Breast epithelium (tissue), 4 donors: Measurements from ENCODE around the gene RRAS. TPM values are rescaled to one million over a fixed set of nuclear protein-coding genes. Genes with fewer than 3 reads are reported as not detected.

Experiments used
- DNase-seq, 2 donors: peaks; one replicate each; pipeline ENCODE4 v3.0.0-alpha.2; 2019; ENCODE audit warnings: low spot score in 2 of 2
- H3K27ac ChIP-seq, 2 donors: fragments of 200-600 bp; sonication (generic) in 1 of 2; one replicate each; pipeline ENCODE4 v1.5.1; 2016 to 2019; ENCODE audit warnings: mild to moderate bottlenecking in 1 of 2
- H3K27me3 ChIP-seq, 2 donors: fragments of 200-600 bp; sonication (generic) in 1 of 2; one replicate each; pipeline versions ENCODE4 v1.5.1 to v1.6.0; 2017 to 2019; ENCODE audit warnings: control low read depth in 1 of 2, mild to moderate bottlenecking in 1 of 2
- H3K36me3 ChIP-seq: fragments of 200-600 bp; one replicate; pipeline ENCODE4 v1.5.1; 2019
- H3K4me1 ChIP-seq, 2 donors: fragments of 200-600 bp; sonication (generic); one replicate each; pipeline ENCODE4 v1.5.1; 2016 to 2019; ENCODE audit warnings: control low read depth in 1 of 2
- H3K4me3 ChIP-seq, 3 donors: fragments of 200-600 bp; sonication (generic); 1 replicate in 2 of 3; 2 replicates in 1 of 3; pipeline ENCODE4 v1.5.1; 2016 to 2019; ENCODE audit warnings: mild to moderate bottlenecking in 3 of 3, moderate library complexity in 2 of 3
- H3K9me3 ChIP-seq, 2 donors: fragments of 200-600 bp; sonication (generic) in 1 of 2; one replicate each; pipeline ENCODE4 v1.5.1; 2016 to 2019; ENCODE audit warnings: control low read depth in 1 of 2
- POLR2A ChIP-seq: fragments of 450-650 bp; IDR thresholded peaks from one replicate; pipeline ENCODE4 v1.6.1; 2016; ENCODE audit warnings: antibody characterized with exemption, mild to moderate bottlenecking, moderate library complexity
- POLR2AphosphoS5 ChIP-seq, 3 donors: sonication (generic); formaldehyde crosslinking; IDR thresholded peaks; one replicate each; pipeline ENCODE4 v1.6.1; 2017; ENCODE audit warnings: antibody characterized with exemption in 3 of 3
- intact Hi-C: fragments of 100-400 bp; cut with DNase I; formaldehyde crosslinking; loops from one replicate; pipeline ENCODE4 v1.15.1; 2023; ENCODE audit warnings: low total_unique reads
- total RNA-seq, 3 donors: library from RNA; depleted of rRNA; stranded (reverse); fragments of >200 nt; gene quantifications; one replicate each; pipeline ENCODE4 v1.1.0, GENCODE V29; 2016
- TF ChIP-seq, protein P1 (sequence below), 3 donors: fragments of 450-650 bp; IDR thresholded peaks; one replicate each; pipeline ENCODE4 v1.5.1; 2016 to 2017; ENCODE audit warnings: antibody characterized with exemption in 3 of 3, mild to moderate bottlenecking in 3 of 3, moderate library complexity in 3 of 3

Gene RRAS
- total RNA-seq, 3 donors from 2014 or later = 34.8 to 114 (median 41.0) TPM

DNA sequence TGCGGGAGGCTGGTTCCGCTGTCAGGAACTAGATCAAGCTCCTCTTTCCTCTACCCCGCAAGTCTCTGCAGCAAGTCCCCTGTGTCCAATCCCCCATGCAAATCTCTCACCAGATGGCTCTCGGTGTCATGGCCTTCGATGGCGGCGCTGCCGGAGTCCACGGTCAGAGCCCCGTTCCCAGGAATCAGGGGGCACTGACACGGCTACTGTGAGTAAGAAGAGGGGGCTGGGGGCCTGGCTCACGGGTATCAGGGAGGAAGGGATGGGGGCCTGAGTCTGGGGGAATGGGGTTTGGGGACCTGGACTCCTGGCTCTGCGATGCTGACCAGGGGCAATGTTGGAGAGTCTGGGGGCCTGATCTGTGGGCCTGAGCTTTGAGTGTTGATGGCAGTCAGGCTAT is 6.1 kb upstream of the RRAS start:
- intact Hi-C loops = no loop called here
- DNase-seq = no peak
- H3K27me3 ChIP-seq = no peaks in the 10 kb centered on the region
- no peaks in the 10 kb centered on the region for H3K9me3 ChIP-seq
- H3K36me3 ChIP-seq = no peaks in the 10 kb centered on the region
- no peak overlapping the region for H3K27ac ChIP-seq
- H3K4me1 ChIP-seq = peaks cover 0 to 14% of the 10 kb centered on the region in 2 donors
- H3K4me3 ChIP-seq = no peak overlapping the region
- TF ChIP-seq, protein P1, sequence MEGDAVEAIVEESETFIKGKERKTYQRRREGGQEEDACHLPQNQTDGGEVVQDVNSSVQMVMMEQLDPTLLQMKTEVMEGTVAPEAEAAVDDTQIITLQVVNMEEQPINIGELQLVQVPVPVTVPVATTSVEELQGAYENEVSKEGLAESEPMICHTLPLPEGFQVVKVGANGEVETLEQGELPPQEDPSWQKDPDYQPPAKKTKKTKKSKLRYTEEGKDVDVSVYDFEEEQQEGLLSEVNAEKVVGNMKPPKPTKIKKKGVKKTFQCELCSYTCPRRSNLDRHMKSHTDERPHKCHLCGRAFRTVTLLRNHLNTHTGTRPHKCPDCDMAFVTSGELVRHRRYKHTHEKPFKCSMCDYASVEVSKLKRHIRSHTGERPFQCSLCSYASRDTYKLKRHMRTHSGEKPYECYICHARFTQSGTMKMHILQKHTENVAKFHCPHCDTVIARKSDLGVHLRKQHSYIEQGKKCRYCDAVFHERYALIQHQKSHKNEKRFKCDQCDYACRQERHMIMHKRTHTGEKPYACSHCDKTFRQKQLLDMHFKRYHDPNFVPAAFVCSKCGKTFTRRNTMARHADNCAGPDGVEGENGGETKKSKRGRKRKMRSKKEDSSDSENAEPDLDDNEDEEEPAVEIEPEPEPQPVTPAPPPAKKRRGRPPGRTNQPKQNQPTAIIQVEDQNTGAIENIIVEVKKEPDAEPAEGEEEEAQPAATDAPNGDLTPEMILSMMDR (IDR thresholded peaks at IDR 0.05) = no peak

DNA sequence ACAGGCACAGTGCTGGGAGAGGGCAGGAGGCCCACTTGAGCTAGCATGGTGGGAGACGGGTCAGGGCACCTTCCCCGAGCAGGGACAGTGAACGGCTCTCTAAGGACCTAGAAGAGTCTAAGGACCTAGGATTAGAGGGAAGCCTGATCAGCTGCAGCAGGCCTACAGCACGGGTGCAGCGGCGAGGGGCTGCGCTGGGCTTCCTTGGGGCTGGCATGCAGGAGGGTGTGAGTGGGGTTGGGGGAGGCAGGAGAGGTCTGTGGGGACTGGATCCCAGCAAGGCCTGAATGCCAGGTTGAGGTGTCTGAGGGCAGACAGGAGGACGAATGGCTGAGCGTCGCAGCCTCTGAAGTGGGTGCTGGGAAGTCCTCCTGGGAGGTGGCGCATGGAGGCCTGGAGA is 5.6 kb upstream of the RRAS start:
- TF ChIP-seq, protein P1 (IDR thresholded peaks at IDR 0.05) = no peak
- TF ChIP-seq POLR2A (no peak), POLR2AphosphoS5 (IDR thresholded peaks at IDR 0.05) (no peak)
- Histone ChIP-seq H3K4me3 (no peak overlapping the region), H3K27me3 (no peaks in the 10 kb centered on the region), H3K9me3 (no peaks in the 10 kb centered on the region), H3K36me3 (no peaks in the 10 kb centered on the region), H3K4me1 (peaks cover 0 to 14% of the 10 kb centered on the region in 2 donors), H3K27ac (no peak overlapping the region)
- intact Hi-C loops = no loop called here
- no peak for DNase-seq

DNA sequence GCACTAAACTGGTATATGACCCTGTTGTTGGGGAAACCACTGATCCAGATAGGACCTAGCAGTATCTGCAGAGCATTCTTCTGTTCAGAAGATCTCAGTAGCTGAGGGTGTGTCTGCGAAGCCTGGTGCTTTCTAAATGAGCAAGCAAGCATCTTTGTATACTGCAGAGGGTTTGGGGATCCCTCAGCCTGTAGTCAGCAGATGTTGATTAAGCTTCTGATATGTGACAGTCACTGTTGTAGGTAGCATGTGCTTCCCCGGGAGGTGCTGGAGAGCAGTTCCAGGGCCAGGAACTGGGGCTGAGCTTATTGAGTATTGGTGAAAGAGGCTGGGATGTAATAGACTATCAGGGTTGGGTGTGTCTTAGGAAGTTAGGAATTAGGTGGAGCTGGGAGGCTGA is 3.5 kb upstream of the RRAS start:
- no peaks in the 10 kb centered on the region for H3K36me3 ChIP-seq
- H3K9me3 ChIP-seq = no peaks in the 10 kb centered on the region
- no peak overlapping the region for H3K27ac ChIP-seq
- intact Hi-C loops = no loop called here
- TF ChIP-seq, protein P1 (IDR thresholded peaks at IDR 0.05) = no peak
- TF ChIP-seq POLR2A = no peak
- no peak for TF ChIP-seq POLR2AphosphoS5 (IDR thresholded peaks at IDR 0.05)
- DNase-seq = no peak
- peak overlapping the region in 1 of 3 donors; percentile 98 for H3K4me3 ChIP-seq
- H3K27me3 ChIP-seq = no peaks in the 10 kb centered on the region
- H3K4me1 ChIP-seq = peaks cover 2 to 18% of the 10 kb centered on the region in 2 donors

DNA sequence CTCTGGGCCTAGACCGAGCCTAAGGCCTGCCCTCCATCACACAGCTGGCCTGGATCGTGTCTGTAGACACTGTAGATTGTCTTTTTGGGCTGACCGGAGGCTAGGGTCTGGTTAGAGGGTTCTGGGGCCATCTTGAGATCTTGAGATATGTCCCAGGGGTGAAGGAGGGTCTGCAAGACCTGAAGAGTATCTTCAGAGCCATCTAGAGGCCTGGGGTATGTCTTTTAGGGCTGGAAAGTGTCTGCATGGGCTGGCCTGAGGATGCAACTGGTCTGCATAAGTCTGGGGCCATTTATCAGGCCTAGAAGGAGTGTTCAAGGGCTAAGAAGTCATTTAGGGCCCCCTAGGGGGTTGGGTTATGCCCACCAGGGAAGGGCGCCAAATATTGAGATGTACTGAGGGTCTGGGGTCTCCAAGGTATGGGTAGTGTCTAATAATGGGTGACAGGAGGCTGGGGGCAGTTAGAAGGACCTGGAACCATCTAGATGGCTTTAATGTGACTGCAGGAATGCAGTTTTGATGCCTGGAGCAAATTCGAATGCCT is 2.6 kb upstream of the RRAS start:
- Histone ChIP-seq H3K27me3 (no peaks in the 10 kb centered on the region), H3K36me3 (no peaks in the 10 kb centered on the region), H3K9me3 (no peaks in the 10 kb centered on the region), H3K27ac (peak overlapping the region; percentile 99 to 100), H3K4me3 (peak overlapping the region; percentile 97 to 99 (median 98)), H3K4me1 (peaks cover 5 to 23% of the 10 kb centered on the region in 2 donors)
- TF ChIP-seq POLR2AphosphoS5 (IDR thresholded peaks at IDR 0.05) (no peak), POLR2A (no peak)
- TF ChIP-seq, protein P1 (IDR thresholded peaks at IDR 0.05) = no peak
- DNase-seq = no peak
- intact Hi-C loops = no loop called here

DNA sequence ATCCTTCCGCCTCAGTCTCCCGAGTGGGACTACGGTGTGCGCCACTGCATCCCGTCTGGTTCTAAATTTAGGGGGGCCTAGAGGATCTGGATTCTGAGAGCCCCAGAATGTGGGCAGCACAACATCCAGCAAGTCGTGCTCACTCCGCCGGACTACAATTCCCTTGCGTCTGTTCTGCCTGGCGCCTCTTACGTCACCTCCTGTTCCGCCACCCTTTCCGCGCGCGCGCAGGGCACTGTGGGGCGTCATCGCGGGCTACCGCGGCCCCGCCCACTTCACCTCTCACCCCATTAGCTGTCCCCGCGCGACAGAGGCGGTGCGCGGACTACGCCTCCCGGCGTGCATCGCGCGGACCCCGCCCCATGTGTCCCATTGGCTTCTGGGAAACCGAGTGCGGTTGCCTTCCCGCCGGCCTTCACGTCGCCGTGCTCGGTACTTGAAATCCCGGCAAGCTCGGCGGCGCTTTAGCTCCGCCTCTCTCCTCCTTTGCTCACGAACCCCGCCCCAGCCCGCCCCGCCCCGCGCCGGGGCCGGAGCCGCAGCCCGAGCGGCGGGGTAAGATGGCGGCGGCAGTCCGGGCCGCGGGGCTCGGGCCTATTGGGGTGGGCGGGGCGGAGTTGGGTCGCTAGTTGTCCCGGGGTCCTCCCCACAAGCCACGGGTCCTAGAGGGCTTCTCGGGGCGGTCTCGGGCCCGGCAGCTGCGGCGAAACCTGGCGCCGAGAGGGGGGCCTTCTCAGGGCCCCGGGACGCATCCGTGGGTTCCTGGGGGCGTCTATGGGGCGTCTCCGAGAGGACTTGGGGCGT is 1.9 kb upstream of the RRAS start, which contains the start of gene SCAF1:
Gene SCAF1, plus strand, starts transcription at position 522 of the 804 bp plus-strand sequence. CDS start 2,818 bp downstream, outside the sequence.
- TF ChIP-seq, protein P1 (IDR thresholded peaks at IDR 0.05) = no peak
- TF ChIP-seq POLR2A (peak; percentile 85), POLR2AphosphoS5 (IDR thresholded peaks at IDR 0.05) (peak; percentile 87 to 96 (median 92))
- Histone ChIP-seq H3K4me3 (peak within 1 kb of the TSS; percentile 97 to 99 (median 98)), H3K9me3 (no peaks in the 10 kb centered on the region), H3K27ac (peak within 1 kb of the TSS; percentile 99 to 100), H3K27me3 (no peaks in the 10 kb centered on the region), H3K36me3 (no peaks in the 10 kb centered on the region), H3K4me1 (peaks cover 5 to 23% of the 10 kb centered on the region in 2 donors)
- DNase-seq = peak; percentile 99 to 100
- intact Hi-C loops = no loop called here
